Type B pancreatic cell (in vitro differentiated cells): ENCODE measurements around the gene NUBPL. TPM values are rescaled to one million over a fixed set of nuclear protein-coding genes. Genes with fewer than 3 reads are reported as not detected.
A peak's percentile ranks its signal among the peaks of the same experiment; 100 is the strongest.

Experiments
- DNase-seq: peaks from one replicate; pipeline ENCODE4 v3.0.0; 2021; ENCODE audit warnings: mixed read lengths; ENCODE audit not compliant: unreplicated experiment; ENCODE audit errors: extremely low spot score
- H3K27ac Mint-ChIP-seq: 2 replicates; pipeline ENCODE4 v1.8.0; 2021; ENCODE audit warnings: mild to moderate bottlenecking, mixed read lengths
- H3K27me3 Mint-ChIP-seq: 2 replicates; pipeline ENCODE4 v1.8.0; 2021; ENCODE audit warnings: mixed read lengths
- H3K36me3 Mint-ChIP-seq: 2 replicates; pipeline ENCODE4 v1.8.0; 2021; ENCODE audit warnings: mixed read lengths
- H3K4me1 Mint-ChIP-seq: one replicate; pipeline ENCODE4 v1.8.0; 2021; ENCODE audit warnings: mixed read lengths; ENCODE audit not compliant: unreplicated experiment
- H3K4me3 Mint-ChIP-seq: 2 replicates; pipeline ENCODE4 v1.8.0; 2021; ENCODE audit warnings: mild to moderate bottlenecking, mixed read lengths
- H3K9me3 Mint-ChIP-seq: 2 replicates; pipeline ENCODE4 v1.8.0; 2021; ENCODE audit warnings: mixed read lengths
- long read RNA-seq: library from polyadenylated mRNA; unstranded; transcript quantifications from one replicate; pipeline ENCODE4 v2.0.0, GENCODE V29; 2020
- total RNA-seq: library from RNA; stranded (reverse); gene quantifications from 2 replicates; pipeline ENCODE4 v1.2.1, GENCODE V29; 2021; ENCODE audit warnings: low replicate concordance
- TF ChIP-seq, protein P1 (sequence below): fragments of 200-600 bp; sonication (generic); conservative IDR thresholded peaks from 2 replicates; pipeline ENCODE4 v1.5.0; 2021; ENCODE audit warnings: antibody characterized with exemption, mild to moderate bottlenecking

Gene NUBPL, protein sequence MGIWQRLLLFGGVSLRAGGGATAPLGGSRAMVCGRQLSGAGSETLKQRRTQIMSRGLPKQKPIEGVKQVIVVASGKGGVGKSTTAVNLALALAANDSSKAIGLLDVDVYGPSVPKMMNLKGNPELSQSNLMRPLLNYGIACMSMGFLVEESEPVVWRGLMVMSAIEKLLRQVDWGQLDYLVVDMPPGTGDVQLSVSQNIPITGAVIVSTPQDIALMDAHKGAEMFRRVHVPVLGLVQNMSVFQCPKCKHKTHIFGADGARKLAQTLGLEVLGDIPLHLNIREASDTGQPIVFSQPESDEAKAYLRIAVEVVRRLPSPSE
- total RNA-seq, result 14.5 and 16.5 TPM in 2 replicates
- long read RNA-seq, transcript NUBPL-201 (11 exons, 3,049 nt), result major isoform, 68 of 86 reads
- long read RNA-seq, partial matches to known transcripts, result 4 of 86 reads
- long read RNA-seq, other reads (novel, unspliced or antisense), result 13 of 86 reads

DNA sequence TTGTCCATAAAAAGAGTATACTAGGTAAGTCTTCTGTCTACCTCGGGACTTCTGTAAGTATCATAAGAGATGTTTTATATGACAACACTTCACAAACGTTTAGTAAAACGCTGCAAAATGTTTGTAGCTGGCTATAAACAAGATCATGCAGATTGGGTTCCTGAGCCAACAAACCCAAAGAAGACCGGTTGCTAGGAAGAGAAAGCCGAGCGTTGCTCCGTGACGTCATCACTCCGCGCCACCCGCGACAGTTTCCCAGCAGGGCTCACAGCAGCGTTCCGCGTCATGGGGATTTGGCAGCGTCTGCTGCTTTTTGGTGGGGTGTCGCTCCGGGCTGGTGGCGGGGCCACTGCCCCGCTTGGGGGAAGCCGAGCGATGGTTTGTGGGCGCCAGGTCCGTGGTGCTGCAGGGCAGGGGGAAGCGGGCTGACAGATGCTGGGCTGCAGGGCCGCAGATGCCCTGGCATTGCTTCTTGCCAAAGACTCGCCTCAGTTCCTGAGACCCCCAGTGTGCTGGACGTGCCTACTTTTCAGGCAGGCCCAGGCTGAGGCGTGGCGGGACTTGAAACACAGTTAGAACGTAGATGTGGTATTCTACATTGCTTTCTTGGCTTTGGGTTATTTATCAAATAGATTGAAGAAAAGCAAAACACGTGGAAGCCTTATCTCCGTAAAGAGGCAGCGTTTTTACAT, at the start of gene NUBPL:
TSS of gene NUBPL (plus strand) at position 250 of the 692 bp plus-strand sequence. CDS start at position 286, 36 bp downstream.
- H3K4me3 Mint-ChIP-seq, result peak within 1 kb of the TSS; percentile 97
- no peaks in the 10 kb centered on the region for H3K9me3 Mint-ChIP-seq
- H3K36me3 Mint-ChIP-seq, result no peaks in the 10 kb centered on the region
- TF ChIP-seq, protein P1, sequence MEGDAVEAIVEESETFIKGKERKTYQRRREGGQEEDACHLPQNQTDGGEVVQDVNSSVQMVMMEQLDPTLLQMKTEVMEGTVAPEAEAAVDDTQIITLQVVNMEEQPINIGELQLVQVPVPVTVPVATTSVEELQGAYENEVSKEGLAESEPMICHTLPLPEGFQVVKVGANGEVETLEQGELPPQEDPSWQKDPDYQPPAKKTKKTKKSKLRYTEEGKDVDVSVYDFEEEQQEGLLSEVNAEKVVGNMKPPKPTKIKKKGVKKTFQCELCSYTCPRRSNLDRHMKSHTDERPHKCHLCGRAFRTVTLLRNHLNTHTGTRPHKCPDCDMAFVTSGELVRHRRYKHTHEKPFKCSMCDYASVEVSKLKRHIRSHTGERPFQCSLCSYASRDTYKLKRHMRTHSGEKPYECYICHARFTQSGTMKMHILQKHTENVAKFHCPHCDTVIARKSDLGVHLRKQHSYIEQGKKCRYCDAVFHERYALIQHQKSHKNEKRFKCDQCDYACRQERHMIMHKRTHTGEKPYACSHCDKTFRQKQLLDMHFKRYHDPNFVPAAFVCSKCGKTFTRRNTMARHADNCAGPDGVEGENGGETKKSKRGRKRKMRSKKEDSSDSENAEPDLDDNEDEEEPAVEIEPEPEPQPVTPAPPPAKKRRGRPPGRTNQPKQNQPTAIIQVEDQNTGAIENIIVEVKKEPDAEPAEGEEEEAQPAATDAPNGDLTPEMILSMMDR, result no peak
- H3K4me1 Mint-ChIP-seq, result peaks cover 15% of the 10 kb centered on the region
- DNase-seq, result peak; percentile 95
- H3K27ac Mint-ChIP-seq, result peak within 1 kb of the TSS; percentile 97
- peaks cover 7% of the 10 kb centered on the region for H3K27me3 Mint-ChIP-seq

DNA sequence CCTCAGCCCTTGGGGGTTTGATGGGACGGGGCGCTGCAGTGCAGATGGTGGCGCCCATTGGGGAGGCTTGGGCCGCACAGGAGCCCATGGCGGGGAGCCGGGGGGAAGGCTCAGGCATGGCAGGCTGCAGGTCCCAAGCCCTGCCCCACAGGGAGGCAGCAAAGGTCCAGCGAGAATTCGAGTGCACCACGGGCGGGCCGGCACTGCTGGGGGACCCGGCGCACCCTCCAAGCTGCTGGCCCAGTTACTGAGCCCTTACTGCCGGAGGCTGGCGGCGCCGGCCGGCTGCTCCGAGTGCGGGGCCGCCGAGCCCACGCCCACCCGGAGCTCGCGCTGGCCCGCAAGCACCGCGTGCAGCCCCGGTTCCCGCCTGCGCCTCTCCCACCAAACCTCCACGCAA, 34.1 kb upstream of the NUBPL start:
- no peak for DNase-seq
- no peak overlapping the region for H3K27ac Mint-ChIP-seq
- no peaks in the 10 kb centered on the region for H3K27me3 Mint-ChIP-seq
- TF ChIP-seq, protein P1, result no peak
- H3K4me3 Mint-ChIP-seq, result no peak overlapping the region
- H3K9me3 Mint-ChIP-seq, result no peaks in the 10 kb centered on the region
- no peaks in the 10 kb centered on the region for H3K4me1 Mint-ChIP-seq
- no peaks in the 10 kb centered on the region for H3K36me3 Mint-ChIP-seq

DNA sequence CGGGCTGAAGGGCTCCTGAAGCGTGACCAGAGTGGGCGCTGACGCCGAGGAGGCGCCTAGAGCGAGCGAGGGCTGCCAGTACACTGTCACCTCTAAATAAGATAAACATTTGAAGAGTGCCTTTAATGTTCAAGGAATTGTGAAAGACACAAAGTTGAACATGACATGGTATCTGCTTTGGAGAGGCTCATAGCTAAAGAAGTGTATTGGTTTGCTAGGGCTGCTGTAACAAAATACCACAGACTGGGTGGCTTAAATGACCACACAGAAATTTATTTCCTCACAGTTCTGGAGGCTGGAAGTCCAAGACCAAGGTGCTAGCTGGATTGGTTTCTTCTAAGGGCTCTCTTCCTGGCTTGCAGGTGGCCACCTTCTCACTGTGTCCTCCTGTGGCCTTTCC, 33.7 kb upstream of the NUBPL start:
- TF ChIP-seq, protein P1, result no peak
- no peaks in the 10 kb centered on the region for H3K9me3 Mint-ChIP-seq
- no peaks in the 10 kb centered on the region for H3K27me3 Mint-ChIP-seq
- H3K4me3 Mint-ChIP-seq, result no peak overlapping the region
- no peaks in the 10 kb centered on the region for H3K4me1 Mint-ChIP-seq
- H3K27ac Mint-ChIP-seq, result no peak overlapping the region
- H3K36me3 Mint-ChIP-seq, result no peaks in the 10 kb centered on the region
- DNase-seq, result no peak

DNA sequence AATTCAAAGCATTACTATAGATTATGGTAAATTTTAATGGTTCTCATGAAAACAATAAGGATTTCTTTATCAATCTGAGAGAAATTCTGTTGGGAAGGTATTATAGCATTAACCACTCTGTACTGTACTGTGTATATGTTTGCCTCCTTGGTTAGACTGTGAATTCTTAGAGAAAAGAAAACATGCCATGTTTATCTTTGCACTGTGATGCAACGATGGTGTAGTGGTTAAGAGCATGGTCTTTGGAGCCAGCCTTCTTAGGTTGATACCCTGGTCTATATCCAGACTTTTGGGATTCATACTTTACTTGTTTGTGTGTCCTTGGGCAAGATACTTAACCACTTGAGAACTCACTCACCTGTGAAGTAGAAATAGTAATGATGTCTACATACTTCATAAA, 32.2 kb upstream of the NUBPL start:
- Mint-ChIP-seq H3K9me3 (no peaks in the 10 kb centered on the region), H3K27ac (no peak overlapping the region), H3K4me3 (no peak overlapping the region), H3K4me1 (no peaks in the 10 kb centered on the region), H3K36me3 (no peaks in the 10 kb centered on the region), H3K27me3 (no peaks in the 10 kb centered on the region)
- TF ChIP-seq, protein P1, result no peak
- no peak for DNase-seq

DNA sequence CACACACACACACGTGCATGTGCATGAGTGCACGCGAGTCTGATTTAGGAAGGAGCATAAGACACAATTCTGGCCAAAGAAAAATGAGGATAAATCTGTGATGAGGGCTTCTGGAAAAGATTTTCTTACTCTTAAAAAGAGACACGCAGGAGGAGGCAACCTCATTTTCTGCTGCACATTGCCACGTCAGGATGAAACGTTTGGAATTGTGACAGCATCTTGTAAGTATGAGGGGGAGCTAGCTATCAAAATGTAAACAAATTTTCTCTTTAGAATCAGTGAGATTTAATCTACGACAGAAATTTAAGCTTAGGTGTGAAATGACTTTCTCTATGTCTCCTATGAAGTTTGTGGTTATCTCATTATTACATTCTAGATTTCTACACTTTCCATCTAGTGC, 31.1 kb upstream of the NUBPL start:
- H3K4me1 Mint-ChIP-seq, result no peaks in the 10 kb centered on the region
- DNase-seq, result no peak
- TF ChIP-seq, protein P1, result no peak
- H3K9me3 Mint-ChIP-seq, result no peaks in the 10 kb centered on the region
- H3K4me3 Mint-ChIP-seq, result no peak overlapping the region
- H3K36me3 Mint-ChIP-seq, result no peaks in the 10 kb centered on the region
- H3K27ac Mint-ChIP-seq, result no peak overlapping the region
- no peaks in the 10 kb centered on the region for H3K27me3 Mint-ChIP-seq
